GM03348 (cell line): Measurements from ENCODE around the gene TMEM201.
"Not testable (repeated sequence)": the region's sequence is repeated elsewhere in the genome, so short reads cannot be mapped to it uniquely, and the experiment has no call there.

Experiments used
- DNase-seq: peaks from one replicate; pipeline ENCODE4 v3.0.0; 2012; ENCODE audit warnings: low spot score

The TMEM201 gene

DNA sequence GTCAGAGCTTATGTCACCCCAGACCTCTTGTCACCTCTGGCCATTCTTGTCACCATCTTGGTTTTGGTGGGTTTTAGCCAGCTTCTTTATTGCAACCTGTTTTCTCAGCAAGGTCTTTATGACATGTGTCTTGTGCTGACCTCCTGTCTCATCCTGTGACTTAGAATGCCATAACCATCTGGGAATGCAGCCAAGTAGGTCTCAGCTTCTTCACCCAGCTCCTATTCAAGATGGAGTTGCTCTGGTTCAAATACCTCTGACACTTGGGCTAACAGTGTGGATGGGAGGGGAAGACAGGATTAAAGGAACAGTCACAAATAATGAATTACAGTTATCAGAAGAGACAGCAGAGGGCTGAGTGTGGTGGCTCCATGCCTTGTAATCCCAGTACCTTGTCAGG is 32.3 kb downstream of the TMEM201 start:
- no peak for DNase-seq

DNA sequence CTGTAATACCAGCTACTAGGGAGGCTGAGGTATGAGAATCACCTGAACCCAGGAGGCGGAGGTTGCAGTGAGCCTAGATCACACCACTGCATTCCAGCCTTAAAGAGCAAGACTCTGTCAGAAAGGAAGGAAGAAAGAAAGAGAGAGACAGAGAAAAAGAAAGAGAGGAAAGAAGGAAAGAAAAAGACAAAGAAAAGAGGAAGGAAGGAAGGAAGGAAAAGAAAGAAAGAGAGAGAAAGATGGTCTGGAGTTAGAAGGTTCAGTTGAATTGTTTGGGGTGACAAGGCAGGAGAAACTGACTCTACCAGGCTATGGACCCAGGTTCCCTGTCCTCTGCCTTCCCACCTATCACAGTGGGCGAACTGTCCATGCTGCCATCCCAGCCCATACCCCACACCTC is 35.4 kb downstream of the TMEM201 start:
- DNase-seq: no peak

DNA sequence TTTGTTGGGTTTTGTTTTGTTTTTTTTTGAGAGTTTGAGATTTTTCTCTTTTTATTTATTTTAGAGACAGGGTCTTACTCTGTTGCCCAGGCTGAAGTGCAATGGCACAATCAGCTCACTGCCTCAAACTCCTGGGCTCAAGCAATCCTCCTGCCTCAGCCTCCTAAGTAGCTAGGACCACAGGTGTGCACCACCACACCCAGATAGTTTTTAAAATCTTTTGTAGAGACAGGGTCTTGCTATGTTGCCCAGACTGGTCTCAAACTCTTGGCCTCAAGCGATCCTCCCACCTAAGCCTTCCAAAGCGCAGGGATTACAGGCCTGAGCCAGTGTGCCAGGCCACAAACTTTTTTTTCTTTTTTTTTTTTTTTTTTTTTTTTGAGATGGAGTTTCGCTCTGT is 36.3 kb downstream of the TMEM201 start:
- not testable (repeated sequence) for DNase-seq

DNA sequence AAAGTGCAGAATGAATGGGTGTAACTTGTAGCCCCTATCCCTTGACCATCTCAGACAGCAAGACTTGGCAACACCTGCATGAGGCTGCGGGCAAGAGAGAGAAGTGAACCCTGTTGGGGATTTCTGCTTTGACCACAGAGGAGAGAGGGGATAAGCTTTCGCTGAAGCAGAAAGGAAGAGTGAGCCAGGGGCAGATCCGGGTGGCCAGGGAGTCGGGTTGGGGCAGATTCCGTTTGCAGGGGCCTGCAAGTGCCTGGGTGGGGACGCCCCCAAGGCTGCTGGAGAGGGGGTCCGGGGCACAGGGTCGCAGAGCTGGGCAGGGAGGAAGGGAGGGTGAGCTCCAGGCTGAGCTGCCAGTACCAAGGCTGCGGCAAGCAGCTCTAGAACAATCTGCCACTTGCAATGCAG is 37.5 kb downstream of the TMEM201 start:
- DNase-seq: no peak

DNA sequence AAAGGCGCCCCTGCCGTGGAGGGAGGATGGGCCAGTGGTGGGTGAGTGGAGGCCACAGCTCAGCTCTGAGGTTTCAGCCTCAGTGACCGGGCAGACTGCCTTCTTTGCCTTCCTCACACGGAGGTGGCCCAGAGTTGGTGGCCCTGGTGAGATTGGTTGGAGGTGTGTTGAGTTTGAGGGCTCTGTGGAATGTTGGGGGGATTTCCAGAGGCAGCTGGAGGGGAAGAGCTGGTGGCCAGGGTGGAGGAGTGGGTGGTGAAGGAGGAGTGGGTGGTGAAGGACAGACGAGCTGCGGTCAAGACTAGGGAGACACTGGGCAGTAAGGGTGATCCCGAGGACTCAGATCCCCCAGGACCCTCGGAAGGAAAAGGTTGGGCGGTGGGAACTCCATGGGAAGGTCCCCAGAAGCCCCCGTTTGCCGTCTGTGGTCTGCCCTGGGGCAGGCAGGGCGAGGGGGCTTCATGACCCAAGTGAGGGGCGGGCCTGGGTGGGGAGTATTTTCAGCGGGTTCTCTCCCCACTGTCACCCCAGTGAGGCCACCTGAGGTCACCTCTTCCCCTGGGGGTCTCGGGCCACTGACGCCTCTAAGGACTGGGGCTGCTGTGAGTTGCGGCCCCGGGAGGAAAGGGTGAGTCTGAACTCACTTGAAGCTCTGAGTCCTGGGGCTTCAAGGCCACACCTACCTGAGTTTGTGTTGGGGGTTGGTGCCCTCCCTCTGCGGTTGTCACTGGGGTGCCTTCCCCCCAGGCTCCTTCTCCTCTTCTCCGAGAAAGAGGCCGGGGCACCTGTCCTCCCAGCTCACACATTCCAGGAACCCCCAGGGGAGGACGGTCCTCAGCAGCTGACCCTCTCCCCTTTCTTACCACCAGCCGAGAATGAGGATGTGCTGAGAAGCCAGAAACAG is 40.1 kb downstream of the TMEM201 start:
- DNase-seq: no peak

DNA sequence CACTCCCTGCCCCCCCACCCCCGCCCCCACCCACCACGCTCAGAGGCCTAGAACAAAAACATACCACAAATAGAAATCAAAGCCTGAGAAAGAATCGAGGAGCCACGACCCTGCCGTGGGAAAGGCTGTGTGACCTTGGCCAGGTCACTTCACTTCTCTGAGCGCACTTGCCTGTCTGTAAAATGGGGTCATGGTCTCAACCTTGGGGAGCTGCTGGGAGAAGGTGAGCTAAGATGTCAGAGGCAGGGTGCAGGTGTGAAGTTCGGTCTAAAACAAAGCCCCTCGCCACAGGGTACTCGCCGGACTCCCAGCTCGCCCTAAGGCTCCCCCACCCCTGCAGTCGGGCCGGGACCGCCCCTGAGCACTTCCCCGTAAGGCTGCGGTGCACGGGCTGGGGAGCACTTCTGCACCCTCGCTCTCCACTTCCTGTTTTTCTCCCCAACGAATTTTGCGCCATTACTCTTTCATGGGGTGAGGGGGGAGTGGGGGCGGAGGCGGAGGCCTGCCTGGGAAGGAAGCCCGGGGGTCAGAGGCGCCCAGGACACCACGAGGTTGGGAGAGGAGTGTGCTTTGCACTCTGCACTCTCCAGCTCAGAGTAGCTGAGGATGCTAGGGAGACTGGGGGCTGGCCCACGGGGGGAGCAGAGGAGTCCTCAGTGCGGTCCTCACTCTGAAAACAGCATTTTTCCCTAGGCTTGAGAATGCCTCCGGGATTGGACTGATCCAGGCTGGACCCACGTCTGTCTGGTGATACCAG is 40.9 kb downstream of the TMEM201 start:
- DNase-seq: no peak

DNA sequence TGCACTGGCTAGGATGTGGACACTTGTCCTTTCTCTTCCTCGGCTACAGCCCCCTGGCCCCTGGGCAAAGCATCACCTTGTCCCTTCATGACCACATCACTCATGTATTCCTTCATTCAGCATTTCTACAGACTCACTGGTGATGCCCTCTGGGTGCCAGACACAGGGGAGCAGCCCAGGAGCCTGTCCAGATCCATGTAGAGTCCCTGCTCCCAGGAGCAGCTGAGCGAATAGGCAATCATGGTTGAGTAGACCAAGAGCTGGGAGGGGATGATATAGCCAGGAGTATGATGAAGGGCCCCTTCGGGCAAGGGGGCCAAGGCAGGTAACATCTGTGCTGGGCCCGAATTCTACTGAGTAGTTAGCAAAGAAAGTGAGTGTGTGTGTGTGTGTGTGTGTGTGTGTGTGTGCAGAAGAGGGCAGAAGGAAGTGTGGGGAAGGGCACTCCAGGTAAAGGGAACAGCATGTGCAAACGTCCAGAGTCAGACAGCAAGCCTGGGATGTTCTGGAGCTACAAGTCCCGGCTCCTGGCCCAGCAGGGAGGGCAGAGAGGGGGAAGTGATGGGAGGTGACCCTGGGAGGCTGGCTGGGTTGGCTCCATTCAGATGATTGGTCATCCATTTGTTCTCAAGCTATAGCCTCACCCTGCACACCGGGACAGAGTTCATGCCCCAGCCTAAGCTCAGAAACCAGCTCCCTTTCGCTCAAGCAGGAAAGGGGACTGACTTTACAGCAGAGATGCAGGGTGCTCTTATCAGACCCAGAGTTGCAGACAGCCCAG is 41.8 kb downstream of the TMEM201 start:
- DNase-seq: no peak

DNA sequence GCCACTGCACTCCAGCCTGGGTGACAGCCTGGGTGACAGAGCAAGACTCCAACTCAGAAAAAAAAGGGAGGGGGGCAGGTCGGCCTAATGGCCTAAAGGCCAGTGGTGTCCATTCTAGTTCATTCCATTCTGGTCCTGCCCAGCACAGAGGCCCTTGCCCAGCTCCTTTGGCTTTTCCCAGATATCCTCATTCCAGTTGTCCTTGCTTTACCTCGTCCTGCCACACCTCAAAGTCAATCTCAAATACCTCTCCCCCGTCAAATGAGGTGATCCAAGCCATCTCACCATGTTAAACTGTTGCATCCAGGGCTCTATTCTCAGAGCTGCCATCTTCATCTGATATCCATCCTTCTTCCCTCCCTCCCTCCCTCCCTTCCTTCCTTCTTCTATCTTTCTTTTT is 42.9 kb downstream of the TMEM201 start:
- no peak for DNase-seq

DNA sequence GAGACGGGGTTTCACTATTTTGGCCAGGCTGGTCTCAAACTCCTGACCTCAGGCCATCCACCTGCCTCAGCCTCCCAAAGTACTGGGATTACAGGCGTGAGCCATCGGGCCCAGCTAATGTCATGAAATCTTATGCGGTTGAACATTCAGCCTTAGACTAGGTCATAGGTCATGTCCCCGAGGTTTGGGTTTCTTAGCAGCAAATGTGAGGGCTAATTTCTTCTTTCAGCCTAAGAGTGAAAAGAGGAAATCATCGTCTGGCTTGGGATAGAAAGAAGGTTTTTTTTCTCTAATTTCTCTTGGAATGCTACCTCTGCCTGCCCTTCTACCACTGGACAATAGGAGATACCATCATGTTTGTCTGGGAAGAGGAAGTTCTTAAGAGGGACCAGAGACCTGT is 44.8 kb downstream of the TMEM201 start:
- no peak for DNase-seq

DNA sequence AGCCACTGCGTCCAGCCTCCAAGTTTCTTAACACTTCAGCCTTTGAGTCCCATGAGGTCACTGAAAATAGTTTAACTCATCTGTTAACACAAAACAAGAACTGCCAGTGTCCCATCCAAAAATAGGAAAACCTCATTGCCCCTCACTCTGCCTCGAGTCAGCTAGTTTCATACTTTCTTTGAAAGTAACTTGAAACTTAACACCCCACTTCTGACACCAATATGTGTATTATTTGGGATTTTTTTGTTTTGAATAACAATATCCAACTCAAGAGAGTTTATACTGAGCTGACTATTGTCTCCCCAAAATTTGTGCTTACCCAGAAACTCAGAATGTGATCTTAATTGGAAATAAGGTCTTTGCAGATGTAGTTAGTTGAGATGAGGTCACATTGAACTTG is 45.9 kb downstream of the TMEM201 start:
- DNase-seq: no peak

DNA sequence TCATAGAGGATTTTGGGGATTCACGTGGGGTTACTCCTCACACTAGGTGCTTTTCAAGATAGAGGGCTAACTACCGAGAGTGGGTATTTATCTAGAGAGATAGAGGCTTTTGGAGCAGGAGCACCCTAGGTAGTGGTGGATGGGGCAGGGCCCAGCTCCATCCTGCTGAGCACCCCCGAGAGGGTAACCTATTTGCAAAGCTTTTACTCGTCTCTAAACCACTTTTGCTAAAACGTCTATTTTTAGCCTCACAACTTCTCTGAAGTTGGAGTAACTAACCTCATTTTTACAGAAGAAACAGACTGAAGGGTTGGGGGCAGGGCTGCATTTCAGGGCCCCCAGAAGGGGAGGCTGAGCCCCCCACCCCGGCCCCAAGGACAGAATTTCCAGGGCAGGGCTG is 50.5 kb downstream of the TMEM201 start:
- no peak for DNase-seq

DNA sequence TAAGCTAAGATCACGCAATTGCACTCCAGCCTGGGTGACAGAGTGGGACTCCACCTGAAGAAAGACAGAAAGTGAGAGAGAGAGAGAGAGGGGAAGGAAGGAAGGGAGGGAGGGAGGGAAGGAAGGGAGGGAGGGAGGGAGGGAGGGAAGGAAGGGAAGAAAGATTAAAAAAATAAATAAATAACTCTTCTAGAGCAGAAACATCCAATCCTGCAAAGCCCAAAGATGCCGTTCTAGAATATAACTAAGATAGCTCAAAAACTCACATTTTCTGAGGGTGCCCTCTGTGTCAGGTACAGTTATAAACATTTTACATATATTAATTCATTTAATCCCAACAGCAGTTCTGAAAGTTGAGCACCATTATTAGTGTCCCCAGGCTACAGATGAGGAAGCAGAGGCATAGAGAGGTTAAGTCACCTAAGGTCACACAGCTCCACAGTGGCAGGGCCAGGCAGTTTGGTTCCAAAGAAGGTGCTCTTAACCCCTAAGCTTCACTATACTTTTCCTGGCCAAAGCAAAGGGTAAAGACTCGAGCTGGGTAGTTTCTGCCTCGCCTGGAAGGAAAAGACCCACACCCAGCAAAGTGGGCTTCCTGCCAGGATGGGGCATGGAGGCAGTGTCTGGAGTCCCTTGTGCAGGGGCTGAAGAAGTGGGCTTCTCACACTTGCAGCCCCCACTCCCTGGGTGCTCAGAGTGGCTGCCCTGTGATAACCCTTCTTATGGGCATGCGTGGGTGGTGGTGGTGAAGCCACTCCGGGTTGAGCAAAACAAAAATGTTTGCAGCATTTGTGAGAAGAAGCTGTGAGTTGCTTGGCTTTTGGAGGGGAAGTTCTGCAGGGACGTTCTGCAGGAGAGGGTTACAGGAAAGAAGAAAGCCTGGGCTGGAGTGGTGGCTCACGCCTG is 54.9 kb downstream of the TMEM201 start:
- DNase-seq: no peak

DNA sequence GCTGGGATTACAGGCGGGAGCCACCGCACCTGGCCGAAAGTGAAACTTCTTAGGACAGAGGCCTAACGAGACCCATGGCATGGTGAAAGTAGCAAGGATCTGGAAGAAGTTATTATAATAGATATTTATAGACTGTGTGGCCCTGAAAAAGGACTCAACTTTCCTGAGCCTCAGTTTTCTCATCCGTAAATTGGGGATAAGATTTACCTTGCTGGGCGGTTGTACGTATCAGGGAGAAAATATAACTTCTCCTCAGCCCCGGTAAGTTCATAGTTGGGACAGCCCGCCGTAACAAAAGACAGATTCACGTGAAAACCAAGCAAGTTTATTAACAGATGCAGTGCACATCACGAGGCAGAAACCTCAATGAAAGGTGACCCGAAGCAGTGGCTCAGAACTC is 57.3 kb downstream of the TMEM201 start:
- DNase-seq: no peak

DNA sequence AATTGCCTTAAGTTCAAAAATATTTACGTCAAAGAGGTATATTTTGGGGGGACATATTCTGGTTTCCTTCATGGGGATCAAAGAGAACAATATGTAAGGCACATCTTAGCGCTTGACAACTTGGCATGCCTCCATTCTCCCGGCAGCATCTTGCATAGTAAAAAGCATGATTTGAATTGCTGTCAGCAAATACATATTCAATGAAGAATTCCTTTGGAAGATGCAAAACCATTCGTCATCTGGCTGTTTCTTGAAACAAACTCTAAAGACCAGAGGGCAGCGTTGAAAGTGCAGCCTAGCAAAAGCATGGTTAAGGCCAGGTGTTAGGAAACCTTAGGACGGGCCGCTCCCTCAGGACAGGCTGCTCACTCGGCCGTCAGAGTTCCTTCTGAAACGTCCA is 59.5 kb downstream of the TMEM201 start:
- no peak for DNase-seq

DNA sequence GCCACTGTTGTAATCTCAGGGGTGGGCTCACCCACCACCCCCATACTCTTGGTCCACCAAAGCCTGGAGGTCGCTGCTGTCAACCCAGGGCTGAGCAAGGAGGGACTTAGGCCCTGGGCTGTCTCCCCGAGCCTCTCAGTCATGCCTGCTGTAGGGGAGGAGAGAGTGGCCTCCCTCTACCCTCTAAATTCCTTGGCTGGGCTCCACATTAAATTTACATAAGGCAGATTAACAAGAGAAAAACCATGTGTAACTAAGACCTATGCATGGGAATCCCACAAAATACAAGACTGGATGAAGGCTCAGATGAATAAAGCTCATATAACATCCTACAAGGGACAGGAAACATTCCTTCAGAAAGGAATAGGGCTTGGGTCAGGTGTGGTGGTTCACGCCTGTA is 61.1 kb downstream of the TMEM201 start:
- no peak for DNase-seq

DNA sequence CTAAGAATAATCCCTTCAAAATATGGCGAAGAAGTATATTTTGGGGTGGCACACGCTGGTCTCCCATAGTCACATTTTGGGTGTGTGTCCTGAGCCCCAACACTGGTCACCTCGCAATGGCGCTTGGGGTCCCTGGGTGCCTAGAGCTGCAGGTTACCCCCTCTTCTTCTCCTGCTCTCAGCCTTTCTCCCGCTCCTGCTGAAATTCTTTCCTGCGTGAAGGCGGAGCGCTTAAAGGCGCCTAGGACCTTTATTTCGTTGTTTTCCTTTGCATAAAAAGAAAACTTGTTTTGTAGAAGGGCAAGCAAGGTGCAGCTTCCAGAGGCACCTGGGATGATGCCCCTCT is 62.5 kb downstream of the TMEM201 start:
- no peak for DNase-seq

DNA sequence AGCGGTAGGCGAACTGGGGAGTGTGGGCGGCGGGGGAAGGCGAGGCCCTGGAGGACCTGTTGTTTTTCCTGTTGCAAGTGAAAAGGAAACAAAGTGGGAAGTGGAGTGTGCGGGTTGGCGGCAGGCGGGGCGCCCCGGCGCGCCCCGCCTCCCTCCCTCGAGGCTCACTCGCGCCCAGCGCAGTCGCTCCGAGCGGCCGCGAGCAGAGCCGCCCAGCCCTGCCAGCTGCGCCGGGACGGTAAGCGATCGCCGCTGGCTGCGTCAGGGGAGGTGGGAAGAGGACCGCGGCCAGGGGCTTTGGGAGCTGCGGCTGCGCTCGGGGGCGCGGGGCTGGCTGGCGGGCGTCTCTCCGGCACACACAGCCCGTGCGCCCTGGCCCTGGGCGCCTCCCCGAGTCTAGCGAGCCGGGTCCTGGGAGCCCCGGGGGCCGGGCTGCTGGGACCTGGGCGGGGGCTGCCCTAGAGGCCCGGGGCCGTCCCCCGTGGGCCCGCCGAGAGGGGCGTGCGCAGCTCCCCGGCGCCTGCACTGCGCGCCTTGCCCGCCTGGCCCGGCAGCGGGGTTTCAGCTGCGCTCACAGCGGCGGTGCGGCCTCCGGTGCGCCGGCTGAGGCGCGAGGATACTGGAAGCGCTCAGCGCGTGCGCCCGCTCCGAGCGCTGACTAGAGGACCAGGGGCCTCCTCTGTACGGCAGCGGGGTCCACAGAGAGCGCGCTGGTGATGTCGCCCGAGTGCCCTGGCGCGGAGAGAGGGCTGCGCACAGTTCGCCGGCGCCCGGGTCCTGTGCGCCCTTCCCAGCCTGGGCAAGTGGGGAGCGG is 63.1 kb downstream of the TMEM201 start, which contains the start of gene PIK3CD:
TSS of gene PIK3CD (plus strand) at position 167 of the 814 bp plus-strand sequence. CDS start 58,725 bp downstream, outside the sequence.
- DNase-seq: peak; percentile 70

DNA sequence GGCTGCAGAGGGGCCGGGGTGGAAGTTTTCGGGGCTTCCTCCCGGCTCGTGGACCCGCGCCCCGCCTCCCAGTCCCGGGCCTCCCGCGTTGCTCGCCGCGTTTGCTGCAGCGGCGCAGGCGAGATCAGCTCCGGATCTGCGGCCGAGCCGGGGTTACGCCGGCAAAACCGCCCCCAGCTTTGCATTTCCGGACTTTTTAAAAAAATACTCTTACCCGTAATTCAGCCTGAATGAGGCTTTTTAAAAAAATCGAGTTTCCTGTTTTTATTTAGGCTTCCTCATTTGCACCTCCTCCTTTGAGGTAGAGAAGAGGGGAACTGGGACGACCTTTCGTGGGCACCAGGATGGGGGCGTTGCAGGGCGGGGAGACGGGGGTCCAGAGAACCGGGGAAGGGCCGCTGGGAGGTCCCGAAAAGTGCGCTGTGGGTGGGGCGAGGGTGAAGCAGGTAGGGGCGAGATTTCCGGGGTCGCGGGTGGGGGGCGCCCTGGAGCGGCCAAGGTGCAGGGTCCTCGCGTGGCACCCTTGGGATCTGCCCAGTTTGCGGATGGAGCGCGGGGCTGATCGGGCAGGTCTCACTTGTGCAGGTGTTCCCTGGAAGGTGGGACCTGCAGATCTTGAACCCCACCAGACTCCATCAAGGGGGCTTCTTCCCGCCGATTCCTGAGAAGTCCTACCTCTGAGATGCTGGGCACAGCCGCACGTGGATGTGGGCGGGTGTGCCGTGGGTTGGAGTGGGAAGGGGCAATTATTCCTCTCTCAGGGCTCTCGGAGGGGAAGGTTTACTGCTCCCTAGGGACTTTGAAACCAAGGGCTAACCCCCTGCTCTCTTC is 63.9 kb downstream of the TMEM201 start:
- DNase-seq: peak; percentile 63

DNA sequence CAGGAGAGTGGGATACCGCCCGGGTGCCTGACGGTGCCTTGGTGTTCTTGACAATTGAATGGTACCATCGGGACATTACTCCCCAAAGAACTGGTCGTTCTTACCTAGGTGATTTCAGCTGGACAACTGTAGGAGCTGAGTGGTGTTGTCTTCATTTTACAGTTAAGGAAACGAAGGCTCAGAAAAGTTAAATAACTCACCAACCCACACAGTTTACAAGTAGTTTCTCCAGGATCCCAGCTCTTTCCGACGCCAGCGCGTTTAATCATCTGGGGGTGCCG is 64.4 kb downstream of the TMEM201 start:
- no peak for DNase-seq

DNA sequence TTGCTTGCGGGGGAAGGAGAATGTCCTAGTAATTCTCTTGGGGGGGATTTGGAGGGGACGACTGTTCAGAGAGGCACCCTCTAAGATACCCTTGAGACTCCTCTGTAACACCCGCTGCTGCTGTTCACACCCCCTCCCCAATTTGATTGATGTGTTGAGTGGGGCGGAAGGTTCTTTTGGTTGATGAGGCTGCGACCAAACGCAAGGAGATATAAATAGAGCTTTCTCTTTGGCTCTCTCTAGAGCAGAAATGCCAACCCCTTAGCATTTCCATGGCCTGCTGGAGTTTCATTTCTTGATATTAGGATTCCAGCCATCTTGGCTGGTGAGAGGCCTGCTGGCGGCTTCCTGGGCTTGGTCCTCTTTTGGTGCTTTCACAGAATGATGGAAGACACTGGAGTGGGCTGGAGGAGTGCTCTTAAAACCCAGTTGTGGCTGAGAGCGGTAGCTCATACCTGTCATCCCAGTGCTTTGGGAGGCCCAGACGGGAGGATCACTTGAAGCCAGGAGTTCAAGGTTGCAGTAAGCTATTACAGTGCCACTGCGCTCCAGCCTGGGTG is 64.9 kb downstream of the TMEM201 start:
- DNase-seq: no peak
